Skeletal muscle satellite cell (primary cell): ENCODE data around the gene CS.

ENCODE experiments used
- H3K27me3 ChIP-seq: 2 replicates; pipeline ENCODE4 v1.7.0; 2013; ENCODE audit warnings: low read length; ENCODE audit not compliant: control insufficient read depth, insufficient read depth
- H3K36me3 ChIP-seq: 2 replicates; pipeline ENCODE4 v1.7.0; 2013; ENCODE audit warnings: mild to moderate bottlenecking, control low read depth, low read length; ENCODE audit not compliant: insufficient read depth
- H3K4me1 ChIP-seq: 2 replicates; pipeline ENCODE4 v1.7.0; 2013; ENCODE audit warnings: low read length; ENCODE audit not compliant: control insufficient read depth, insufficient read depth
- H3K4me2 ChIP-seq: 2 replicates; pipeline ENCODE4 v1.7.0; 2013; ENCODE audit warnings: mild to moderate bottlenecking, low read length
- H3K4me3 ChIP-seq: 2 replicates; pipeline ENCODE4 v1.7.0; 2013; ENCODE audit warnings: low read length
- H3K9ac ChIP-seq: 2 replicates; pipeline ENCODE4 v1.7.0; 2013; ENCODE audit warnings: mild to moderate bottlenecking, low read depth, low read length, moderate library complexity
- H3K9me3 ChIP-seq: replicated peaks from 2 replicates; pipeline ENCODE4 v1.7.0; 2013; ENCODE audit warnings: mild to moderate bottlenecking, control low read depth, low read length

CS gene

DNA sequence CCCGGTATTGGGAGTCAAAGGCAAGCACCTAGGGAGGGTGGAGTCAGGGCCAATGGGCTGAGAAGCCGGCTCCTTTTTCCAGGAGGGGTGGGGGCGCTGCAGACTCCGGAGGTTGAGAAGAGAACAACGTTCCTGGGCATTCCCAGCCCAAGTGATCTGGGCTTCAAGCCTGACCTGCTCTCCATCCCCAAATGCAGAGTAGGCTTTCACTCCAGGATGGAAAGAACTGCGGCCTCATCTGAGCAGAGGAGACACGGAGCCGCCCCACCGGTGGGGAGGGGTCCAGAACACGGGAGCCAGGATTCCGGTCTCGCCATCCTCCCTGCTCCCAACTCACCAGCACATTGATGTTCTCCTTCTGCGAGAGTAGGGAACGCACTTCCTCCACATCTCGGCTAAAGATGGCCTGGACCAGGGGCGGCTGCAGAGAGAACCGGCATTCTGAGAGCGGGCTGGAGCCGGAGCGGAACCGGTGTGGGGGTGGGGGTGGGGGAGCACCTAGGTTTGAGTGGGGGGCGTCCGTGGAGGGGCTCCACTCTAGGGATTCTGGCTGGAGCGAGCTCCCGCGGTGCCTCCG is 42.6 kb downstream of the CS start:
- peaks cover 48% of the 10 kb centered on the region for H3K36me3 ChIP-seq
- H3K4me1 ChIP-seq, result peaks cover 46% of the 10 kb centered on the region
- no peaks in the 10 kb centered on the region for H3K9me3 ChIP-seq
- no peaks in the 10 kb centered on the region for H3K27me3 ChIP-seq
- peak overlapping the region; percentile 98 for H3K4me3 ChIP-seq
- H3K9ac ChIP-seq, result peak overlapping the region; percentile 92
- H3K4me2 ChIP-seq, result peak overlapping the region; percentile 95

DNA sequence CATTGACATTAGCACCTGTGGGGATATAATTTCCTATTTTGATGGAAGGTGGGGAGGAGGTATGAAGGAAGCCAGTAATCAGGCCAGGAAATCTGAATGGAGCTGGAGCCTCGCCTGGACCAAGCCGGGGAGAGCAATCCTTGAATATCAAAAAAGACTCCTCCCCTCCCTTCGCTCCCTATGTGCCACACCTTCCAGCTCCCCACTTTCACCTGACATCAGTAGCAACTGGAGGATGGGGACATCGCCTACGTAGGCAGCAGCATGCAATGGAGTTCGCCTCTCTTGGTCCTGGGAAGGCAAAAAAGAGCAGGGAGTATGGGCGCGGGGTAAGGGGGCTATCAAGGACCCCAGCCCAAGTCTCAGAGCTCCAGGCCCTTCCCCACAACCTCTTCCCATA is 43.1 kb downstream of the CS start:
- H3K4me3 ChIP-seq, result peak overlapping the region; percentile 98
- peaks cover 43% of the 10 kb centered on the region for H3K4me1 ChIP-seq
- no peaks in the 10 kb centered on the region for H3K9me3 ChIP-seq
- H3K36me3 ChIP-seq, result peaks cover 53% of the 10 kb centered on the region
- H3K4me2 ChIP-seq, result peak overlapping the region; percentile 95
- no peaks in the 10 kb centered on the region for H3K27me3 ChIP-seq
- peak overlapping the region; percentile 92 for H3K9ac ChIP-seq

DNA sequence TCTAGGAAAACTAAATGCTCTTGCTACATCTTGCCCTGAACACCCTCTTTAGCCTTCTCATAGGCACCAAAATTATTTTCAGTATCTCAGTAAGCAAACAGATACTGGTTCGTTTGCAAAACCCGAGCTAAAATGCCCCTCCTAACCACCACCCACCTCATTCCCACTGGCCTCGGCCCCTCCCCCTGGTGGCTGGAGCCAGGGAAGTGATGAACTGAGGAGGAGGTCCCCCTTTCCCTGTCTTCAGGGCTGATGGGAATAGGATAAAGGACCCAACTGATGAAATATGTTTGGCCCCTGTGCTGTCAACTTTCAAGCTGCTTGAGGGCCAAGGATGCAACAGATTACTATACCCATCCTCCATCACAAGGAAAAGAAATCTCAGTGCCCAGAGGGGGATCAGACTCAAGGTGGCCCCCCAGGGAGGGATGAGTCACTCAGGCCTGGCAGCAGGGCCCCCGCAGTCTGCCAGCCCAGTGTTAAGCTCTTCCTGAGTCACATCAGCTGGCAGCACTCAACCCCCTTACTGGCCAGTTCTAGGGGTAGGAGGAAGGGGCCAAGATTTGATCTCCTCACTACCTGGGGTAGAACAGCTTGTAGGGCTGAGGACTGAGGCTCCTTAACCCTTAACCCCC is 43.7 kb downstream of the CS start:
- Histone ChIP-seq H3K4me1 (peaks cover 37% of the 10 kb centered on the region), H3K9me3 (no peaks in the 10 kb centered on the region), H3K36me3 (peaks cover 60% of the 10 kb centered on the region), H3K27me3 (no peaks in the 10 kb centered on the region), H3K4me2 (peak overlapping the region; percentile 95), H3K9ac (peak overlapping the region; percentile 92), H3K4me3 (peak overlapping the region; percentile 98)

DNA sequence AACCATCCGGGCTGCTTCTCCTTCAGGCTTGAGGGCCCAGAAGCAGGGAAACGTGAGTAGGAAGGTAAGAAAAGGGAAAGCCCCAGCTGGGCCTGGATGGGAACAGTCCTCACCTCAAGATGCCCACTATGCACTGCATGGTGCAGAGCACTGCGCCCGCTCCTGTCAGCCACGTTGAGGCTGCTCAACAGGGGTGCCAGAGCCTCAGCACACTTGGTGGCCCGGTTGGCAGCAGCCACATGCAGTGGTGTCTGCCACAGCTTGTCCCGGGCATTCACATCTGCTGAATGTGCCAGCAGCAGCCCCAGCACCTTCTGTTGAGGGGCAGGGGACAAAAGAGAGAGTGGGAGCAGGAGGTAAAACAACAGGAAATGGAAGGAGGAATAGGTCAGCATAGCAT is 44.5 kb downstream of the CS start:
- Histone ChIP-seq H3K27me3 (no peaks in the 10 kb centered on the region), H3K9ac (peak overlapping the region; percentile 92), H3K9me3 (no peaks in the 10 kb centered on the region), H3K4me2 (peak overlapping the region; percentile 95), H3K4me1 (peaks cover 29% of the 10 kb centered on the region), H3K36me3 (peaks cover 60% of the 10 kb centered on the region), H3K4me3 (no peak overlapping the region)

DNA sequence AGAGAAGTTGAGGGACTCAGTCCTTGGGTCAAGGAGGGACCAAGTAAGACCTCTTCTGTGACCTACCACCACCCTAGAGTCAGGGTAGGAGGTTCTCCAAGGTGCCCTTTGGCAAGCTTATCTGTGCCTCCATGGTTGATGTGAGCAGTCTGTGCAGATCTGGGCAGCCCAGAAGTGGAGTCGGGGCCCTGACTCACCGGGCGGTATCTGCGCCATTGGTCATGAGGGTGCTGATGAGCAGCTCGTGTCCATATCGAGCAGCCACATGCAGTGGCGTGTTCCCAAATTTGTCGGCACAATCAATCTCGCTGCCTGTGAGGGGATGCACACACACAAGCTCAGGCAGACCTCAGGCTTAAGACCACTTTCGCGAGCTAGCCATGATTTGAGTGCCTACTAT is 47.0 kb downstream of the CS start:
- Histone ChIP-seq H3K27me3 (no peaks in the 10 kb centered on the region), H3K36me3 (peaks cover 82% of the 10 kb centered on the region), H3K4me3 (no peak overlapping the region), H3K4me2 (no peak overlapping the region), H3K4me1 (peaks cover 20% of the 10 kb centered on the region), H3K9me3 (no peaks in the 10 kb centered on the region), H3K9ac (no peak overlapping the region)

DNA sequence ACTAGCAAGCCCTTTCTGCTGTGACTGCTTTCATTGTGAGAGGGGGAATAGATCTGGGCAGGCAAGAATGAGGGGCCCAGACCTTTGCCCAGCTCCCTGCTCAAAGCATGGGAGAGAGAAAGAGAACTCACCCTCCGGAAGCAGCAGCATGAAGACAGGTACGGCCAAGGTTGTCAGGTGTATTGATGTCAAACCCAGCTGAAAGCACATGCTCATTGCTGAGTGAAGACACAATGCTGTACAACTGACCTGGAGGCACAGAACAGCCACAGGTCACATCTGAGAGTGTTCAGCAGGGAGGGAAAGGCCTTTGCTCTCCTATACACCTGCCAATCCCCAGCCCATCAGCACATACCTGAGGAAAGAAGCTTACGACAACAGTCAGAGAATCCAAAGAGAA is 47.5 kb downstream of the CS start:
- Histone ChIP-seq H3K36me3 (peaks cover 86% of the 10 kb centered on the region), H3K9me3 (no peaks in the 10 kb centered on the region), H3K4me2 (no peak overlapping the region), H3K4me1 (peaks cover 20% of the 10 kb centered on the region), H3K27me3 (no peaks in the 10 kb centered on the region), H3K9ac (no peak overlapping the region), H3K4me3 (no peak overlapping the region)

DNA sequence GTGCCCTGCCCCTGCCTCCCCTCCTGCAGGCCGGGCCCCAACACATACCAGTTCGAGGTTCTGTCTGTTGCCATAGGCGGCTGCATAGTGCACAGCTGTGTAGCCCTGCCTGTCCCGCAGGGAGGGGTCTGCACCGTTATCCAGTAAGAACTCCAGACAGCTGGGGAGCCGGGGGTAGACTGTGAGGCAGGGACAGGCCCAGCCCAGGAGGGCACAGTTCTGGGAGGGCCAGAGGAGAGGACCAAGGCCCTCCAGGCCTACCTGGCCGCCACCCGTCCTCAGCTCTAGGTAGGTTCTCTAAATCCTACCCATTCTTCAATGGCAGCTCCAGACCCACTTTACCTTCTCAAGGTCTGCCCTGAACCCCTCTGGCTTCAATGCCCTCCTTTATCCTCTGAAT is 51.4 kb downstream of the CS start:
- no peak overlapping the region for H3K4me3 ChIP-seq
- no peaks in the 10 kb centered on the region for H3K9me3 ChIP-seq
- peaks cover 79% of the 10 kb centered on the region for H3K36me3 ChIP-seq
- H3K4me1 ChIP-seq, result peaks cover 2% of the 10 kb centered on the region
- no peak overlapping the region for H3K9ac ChIP-seq
- no peak overlapping the region for H3K4me2 ChIP-seq
- H3K27me3 ChIP-seq, result no peaks in the 10 kb centered on the region

DNA sequence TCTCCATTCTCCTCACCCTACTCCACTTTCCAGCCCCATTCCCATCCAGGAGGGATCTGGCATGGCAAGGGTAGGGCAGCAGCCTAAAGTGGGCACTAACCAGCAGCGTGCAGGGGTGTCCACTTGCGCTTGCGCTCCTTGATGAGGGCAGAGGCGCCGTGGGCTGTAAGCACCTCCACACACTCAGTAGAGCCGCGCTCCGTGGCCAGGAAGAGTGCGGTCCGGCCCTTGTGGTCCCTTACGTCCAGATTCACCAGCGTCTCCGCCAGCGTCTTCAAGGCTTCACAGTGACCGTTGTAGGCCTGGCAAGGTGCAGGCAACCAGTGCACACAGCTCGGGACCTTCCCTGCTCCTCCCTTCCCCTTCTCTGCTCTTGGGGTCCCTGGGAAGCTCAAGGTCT is 52.2 kb downstream of the CS start:
- no peak overlapping the region for H3K4me3 ChIP-seq

DNA sequence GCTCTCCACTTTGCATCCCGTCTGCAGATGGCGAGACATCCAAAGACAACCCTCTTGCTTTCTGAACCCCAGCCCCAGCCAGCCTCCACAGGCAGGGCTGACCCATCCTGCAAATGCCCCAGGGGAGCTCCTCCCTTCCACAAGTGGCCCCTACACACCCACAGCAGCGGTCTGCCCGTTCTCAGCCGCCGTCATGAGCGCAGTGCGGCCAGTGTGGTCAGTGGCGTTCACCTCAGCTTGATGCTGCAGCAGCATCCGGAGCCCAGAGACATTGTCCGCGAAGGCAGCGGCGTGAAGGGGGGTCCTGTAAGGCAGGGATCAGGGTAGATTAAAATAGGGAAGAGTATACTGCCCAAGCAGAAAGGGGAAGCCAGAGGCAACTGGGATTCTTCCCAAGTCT is 55.6 kb downstream of the CS start:
- Histone ChIP-seq H3K9ac (no peak overlapping the region), H3K36me3 (peaks cover 84% of the 10 kb centered on the region), H3K9me3 (no peaks in the 10 kb centered on the region), H3K4me3 (no peak overlapping the region), H3K4me1 (peaks cover 4% of the 10 kb centered on the region), H3K4me2 (no peak overlapping the region), H3K27me3 (no peaks in the 10 kb centered on the region)

More for the DNA sequence above, 52.2 kb downstream of the CS start:
- H3K36me3 ChIP-seq, result peaks cover 79% of the 10 kb centered on the region
- H3K4me1 ChIP-seq, result peaks cover 4% of the 10 kb centered on the region
- H3K9ac ChIP-seq, result no peak overlapping the region
- no peaks in the 10 kb centered on the region for H3K27me3 ChIP-seq
- H3K4me2 ChIP-seq, result no peak overlapping the region
- no peaks in the 10 kb centered on the region for H3K9me3 ChIP-seq

DNA sequence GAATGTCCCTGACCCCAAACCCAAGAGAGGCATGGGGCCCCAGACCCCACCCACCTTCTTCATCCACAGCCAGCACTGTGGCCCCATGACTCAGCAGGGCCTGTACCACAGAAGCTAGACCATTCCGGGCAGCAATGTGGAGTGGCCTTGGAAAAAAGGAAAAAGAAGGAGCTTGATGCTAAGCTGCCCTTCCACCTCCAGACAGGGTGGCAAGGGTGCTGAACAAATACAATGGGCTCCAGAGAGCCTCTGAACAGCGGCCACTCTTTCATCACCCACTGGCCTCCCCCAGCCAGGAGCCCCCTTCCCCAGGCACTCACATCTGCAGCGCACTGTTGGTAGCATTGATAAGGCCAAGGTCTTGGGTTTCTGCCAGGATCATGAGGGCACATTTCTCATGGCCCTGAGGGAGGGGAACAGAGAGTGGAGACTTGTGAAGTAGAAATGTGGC is 56.4 kb downstream of the CS start:
- Histone ChIP-seq H3K4me3 (no peak overlapping the region), H3K9me3 (no peaks in the 10 kb centered on the region), H3K9ac (no peak overlapping the region), H3K36me3 (peaks cover 80% of the 10 kb centered on the region), H3K27me3 (no peaks in the 10 kb centered on the region), H3K4me1 (peaks cover 4% of the 10 kb centered on the region), H3K4me2 (no peak overlapping the region)

DNA sequence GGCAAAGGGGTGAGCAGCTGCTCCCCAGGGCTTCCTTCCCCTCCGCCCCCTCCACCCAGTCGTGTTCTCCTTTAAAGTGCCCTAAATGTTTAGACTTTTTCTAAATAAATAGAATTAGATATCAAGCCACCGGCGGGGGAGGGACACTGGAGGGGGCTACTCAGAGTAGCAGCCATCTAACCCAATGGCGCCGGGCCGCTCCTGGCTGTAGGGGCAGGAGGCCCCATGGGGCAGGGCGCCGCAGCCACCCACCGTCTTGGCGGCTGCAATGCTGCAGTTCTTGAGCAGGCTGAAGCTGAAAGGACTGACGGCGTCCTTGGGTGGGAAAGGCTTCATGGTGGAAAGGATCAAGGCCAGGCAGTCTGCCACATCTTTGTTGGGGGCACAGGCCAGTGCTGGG is 57.1 kb downstream of the CS start:
- Histone ChIP-seq H3K9me3 (no peaks in the 10 kb centered on the region), H3K4me1 (peaks cover 4% of the 10 kb centered on the region), H3K4me3 (no peak overlapping the region), H3K36me3 (peaks cover 73% of the 10 kb centered on the region), H3K27me3 (no peaks in the 10 kb centered on the region), H3K4me2 (no peak overlapping the region), H3K9ac (no peak overlapping the region)
